Neutrophil (primary cell): Measurements from ENCODE around the gene SCN4A.
"Not testable (repeated sequence)": the region's sequence is repeated elsewhere in the genome, so short reads cannot be mapped to it uniquely, and the experiment has no call there.

Source experiments
- H3K27ac ChIP-seq: fragments of 200-600 bp; sonication (generic); 2 replicates; pipeline ENCODE4 v1.5.1; 2016; ENCODE audit warnings: mild to moderate bottlenecking, moderate library complexity
- H3K27me3 ChIP-seq: fragments of 200-600 bp; sonication (generic); 2 replicates; pipeline ENCODE4 v1.6.0; 2016; ENCODE audit warnings: mild to moderate bottlenecking
- H3K36me3 ChIP-seq: fragments of 200-600 bp; sonication (generic); 2 replicates; pipeline ENCODE4 v1.5.1; 2017
- H3K4me1 ChIP-seq, 2 experiments: fragments of 200-600 bp in 1 of 2; sonication (generic) in 1 of 2; 1 replicate in 1 of 2; 2 replicates in 1 of 2; pipeline versions ENCODE4 v1.5.1 to v1.6.1; 2013 to 2016; ENCODE audit warnings: low read depth in 1 of 2, low read length in 1 of 2, mild to moderate bottlenecking in 1 of 2, moderate library complexity in 1 of 2; ENCODE audit not compliant: control insufficient read depth in 1 of 2, insufficient read depth in 1 of 2
- H3K4me3 ChIP-seq, 2 experiments: fragments of 200-600 bp in 1 of 2; sonication (generic) in 1 of 2; 1 replicate in 1 of 2; 2 replicates in 1 of 2; pipeline ENCODE4 v1.5.1; 2013 to 2016; ENCODE audit warnings: low read depth in 1 of 2, low read length in 1 of 2, mild to moderate bottlenecking in 1 of 2, moderate library complexity in 1 of 2
- H3K9me3 ChIP-seq: fragments of 200-600 bp; sonication (generic); 2 replicates; pipeline ENCODE4 v1.5.1; 2016

Gene SCN4A

DNA sequence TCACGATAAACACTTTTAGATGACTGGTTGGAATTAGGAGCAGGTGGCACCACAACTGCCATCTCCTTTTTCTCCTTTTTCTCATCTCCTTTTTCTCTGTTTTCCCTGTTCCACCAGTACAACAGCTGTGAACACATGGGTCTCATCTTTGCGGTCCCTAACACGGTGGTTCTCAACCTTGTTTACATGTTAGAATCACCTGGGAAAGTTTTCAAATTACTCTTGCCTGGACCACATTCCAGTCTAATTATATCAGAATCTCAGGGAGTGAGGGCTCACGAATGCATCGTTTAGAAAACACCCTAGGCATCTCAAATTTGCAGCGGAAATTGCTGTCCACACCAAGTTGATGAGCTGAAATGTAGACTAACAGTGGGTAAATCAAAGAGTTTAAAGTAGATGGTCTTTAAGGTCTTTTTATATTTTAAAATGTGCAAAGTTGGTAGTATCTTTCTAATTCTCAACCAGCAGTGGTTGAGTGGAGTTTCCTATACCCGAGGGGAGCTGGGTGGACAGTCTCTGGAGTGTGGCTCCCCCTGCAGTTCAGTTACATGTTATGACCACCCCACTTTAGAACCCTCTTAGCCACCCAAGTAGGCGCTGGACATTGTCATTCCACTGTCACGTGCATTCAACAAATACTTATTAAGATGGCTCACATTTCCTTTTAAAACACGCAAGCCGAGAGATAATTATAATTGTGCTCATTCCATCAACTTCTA lies 80.2 kb downstream of the SCN4A start:
- H3K4me3 ChIP-seq, H3K4me1 ChIP-seq, H3K27ac ChIP-seq, H3K36me3 ChIP-seq, H3K27me3 ChIP-seq, H3K9me3 ChIP-seq: not testable (repeated sequence)

DNA sequence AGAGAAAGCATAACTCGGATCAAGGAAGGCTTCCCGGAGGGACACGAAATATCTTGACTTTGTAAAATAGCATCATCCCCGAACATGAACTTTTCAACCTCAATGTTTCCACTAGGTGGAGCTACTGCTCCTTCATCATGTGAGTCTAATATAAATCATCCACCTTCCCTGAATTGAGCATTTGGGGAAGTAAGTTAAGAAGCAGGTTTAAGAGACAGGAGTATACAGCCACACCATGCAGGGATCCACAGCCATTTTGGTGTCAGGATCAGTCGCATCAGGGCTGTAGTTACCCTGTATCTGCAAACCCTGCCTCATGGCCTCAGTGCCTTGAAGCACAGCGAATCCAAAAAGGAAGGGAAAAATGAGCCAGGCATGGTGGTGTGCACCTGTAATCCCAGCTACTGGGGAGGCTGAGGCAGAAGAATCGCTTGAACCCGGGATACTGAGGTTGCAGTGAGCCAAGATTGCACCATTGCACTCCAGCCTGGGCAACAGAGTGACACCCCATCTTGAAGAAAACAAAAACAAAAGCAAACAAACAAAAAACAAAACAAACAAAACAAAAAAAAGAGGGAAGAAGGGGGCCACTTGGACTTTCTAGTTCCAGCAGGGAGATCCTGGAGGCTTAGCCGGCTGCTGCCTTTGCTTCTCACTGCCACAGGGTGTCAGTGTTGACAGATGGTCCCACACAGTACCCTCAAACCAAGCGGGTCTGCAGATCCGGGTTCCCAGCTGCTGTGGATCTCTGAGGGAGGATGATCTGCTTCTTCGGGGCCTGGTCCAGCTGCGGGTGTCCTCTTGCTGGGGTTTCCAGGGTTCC lies 83.5 kb downstream of the SCN4A start:
- H3K9me3 ChIP-seq, H3K4me3 ChIP-seq, H3K4me1 ChIP-seq, H3K27ac ChIP-seq, H3K36me3 ChIP-seq, H3K27me3 ChIP-seq: not testable (repeated sequence)
